HG03060 (cell line): ENCODE results near the gene NTF4.

ENCODE experiments used
- ATAC-seq: cut with Tn5 transposase; IDR thresholded peaks from one replicate; pipeline ENCODE4 v1.9.1; 2021; ENCODE audit warnings: low read depth, moderate number of reproducible peaks; ENCODE audit not compliant: unreplicated experiment

NTF4 gene, protein sequence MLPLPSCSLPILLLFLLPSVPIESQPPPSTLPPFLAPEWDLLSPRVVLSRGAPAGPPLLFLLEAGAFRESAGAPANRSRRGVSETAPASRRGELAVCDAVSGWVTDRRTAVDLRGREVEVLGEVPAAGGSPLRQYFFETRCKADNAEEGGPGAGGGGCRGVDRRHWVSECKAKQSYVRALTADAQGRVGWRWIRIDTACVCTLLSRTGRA

DNA sequence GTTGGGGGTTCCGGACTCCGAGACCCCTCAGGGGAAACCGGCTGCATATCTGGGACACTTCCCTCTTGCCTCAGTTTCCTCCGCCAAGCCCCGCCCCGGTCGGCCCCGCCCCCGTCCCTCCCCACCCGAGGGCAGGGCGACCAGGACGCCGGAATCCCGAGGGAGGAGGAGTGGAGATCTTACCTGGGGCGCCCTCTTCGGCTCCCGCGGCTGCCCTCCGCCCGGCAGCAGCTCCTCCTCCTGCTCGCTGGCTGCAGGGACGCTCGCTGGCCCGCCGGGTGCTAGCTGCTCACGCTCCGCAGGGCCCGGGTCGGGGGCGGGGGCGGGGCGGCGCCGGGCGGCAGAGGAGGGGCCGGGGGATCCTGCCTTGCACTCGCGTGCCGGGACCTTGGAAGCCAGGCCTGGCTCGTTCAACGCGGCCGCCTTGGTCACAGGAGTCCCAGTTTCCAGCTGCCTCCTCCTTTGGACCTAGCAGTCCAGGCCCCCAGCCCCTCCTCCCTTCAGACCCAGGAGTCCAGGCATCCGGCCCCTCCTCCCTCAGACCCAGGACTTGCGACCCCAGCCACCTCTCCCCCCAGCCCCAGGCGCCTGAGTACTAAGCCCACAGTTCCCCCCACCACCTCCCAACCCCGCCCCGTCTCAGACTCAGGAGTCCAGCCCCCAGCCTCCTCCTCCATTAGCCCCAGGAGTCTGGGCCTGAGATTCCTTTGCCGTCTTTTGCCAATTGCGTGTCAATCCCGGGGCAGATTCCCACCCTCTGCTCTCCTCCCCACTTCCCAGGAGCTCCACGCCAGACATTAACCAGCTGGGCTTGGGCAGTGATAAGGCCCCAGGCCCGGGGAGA, at the start of gene NTF4:
TSS of gene NTF4 (minus strand) at position 51 of the 844 bp plus-strand sequence. CDS start 2,821 bp downstream, outside the sequence.
- ATAC-seq, result no peak

DNA sequence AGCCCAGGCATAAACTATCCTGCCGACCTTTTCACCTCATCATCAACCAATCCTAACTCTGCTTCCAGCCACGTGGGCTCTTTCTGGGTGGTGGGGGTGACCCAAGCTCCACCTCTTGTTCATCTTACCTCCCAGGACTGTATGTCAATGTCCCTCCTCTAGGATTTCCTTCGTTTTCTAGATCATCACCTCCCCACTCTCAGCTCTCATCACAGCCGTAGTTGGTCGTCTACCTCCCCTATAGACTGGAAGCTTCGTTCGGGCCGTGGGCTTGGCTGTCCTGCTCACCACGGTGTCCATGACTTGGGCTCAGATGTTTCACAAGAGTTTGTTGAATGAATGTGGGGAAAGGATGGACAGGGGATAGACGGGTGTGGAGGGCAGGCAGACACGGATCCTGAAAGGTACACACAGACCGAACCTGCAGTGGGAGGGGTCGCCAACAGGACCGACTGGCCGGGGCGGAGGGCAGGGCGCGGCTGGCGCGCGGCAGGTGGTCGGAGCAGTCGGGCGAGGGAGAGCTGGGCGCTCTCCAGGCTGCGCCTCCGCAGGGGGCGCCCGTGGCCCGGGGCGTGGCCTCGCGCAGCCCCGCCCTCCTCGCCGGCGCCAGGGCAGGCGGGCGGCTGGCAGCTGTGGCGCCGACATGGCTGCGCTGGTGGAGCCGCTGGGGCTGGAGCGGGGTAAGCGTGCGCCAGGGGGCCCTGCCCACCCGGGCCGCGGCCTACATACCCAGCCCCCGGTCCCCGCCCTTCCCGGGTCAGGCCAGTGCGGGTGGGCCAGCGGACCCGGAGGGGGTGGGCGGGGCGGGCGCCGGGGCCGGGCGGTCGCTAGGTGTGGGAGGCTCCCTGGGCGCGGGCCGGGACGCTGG, 49.4 kb upstream of the NTF4 start, which contains the start of gene LIN7B:
TSS of gene LIN7B (plus strand) at position 609 of the 868 bp plus-strand sequence. CDS start at position 644, 35 bp downstream.
- no peak for ATAC-seq

DNA sequence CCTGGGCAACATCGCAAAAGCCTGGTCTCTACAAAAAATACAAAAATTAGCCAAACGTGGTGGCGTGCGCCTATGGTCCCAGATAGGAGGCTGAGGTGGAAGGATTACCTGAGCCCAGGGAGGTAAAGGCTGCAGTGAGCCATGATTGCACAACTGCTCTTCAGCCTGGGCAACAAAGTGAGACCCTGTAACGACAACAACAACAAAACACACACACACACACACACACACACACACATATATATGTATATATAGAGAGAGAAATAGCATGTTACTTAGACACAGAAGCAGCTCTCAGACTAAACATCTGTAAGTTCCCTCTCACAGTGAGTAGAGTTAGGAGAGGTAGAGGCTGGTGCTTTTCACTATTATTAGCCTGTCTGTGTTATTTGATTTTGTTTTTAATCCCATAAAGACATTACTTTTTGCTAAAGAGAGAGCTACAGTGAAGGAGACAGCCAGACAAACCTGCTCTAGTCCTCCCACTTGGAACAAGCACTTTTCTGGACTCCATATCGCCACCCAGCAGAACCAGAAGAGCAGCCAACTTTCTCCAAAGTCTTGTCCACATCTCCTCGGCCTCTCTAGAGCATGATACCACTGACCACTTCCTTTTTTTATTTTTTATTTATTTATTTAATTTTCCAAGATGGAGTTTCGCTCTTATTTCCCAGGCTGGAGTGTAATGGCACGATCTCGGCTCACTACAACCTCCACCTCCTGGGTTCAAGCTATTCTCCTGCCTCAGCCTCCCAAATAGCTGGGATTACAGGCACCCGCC, 46.8 kb upstream of the NTF4 start:
- ATAC-seq, result no peak

DNA sequence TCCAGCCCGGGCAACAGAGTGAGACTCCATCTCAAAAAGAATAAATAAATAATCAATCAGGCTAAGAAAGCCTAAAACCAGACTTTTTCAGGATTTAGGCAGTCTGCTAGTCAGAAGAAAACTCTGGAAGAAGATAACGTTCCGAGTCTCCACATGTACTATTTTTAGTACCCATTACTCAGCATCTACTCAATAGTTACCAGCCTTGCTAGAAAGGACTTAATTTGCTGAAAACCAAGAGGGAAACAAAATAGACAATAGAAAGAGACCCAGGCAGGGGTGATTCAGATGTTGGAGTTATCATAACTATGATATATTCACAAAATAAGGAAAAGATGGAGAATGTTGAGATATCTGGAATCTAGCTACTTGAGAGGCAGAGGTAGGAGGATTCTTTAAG, 45.9 kb upstream of the NTF4 start:
- ATAC-seq, result no peak

DNA sequence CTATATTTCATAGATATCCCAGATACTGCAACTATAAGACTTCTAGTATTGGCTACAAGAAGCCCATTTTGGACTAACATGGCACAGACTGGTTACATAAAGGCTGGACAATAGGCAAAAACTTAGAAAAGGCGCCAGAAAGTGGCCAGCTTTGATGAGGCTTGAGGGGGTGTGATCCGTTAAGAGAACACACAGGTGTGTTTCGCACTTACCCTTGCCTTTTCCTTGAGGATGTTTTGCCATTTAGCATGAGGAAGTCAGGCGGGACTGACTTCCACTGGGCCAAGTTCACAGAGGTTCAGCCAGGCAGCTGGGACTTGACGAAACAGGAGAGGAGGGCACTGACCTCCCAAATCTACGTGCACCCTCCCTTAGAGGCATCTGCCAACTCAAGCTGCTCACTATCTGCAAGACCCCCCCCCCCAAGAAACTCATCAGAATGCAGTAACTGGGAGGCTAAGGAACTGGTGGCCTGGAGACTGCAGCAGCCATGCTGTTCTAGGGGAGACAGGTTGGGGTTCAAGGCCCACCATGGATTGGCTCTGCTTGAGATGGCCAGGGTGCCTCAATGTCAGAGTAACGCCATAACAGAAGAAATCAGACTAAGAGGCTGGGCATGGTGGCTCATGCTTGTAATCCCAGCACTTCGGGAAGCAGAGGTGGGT, 45.1 kb upstream of the NTF4 start:
- no peak for ATAC-seq

DNA sequence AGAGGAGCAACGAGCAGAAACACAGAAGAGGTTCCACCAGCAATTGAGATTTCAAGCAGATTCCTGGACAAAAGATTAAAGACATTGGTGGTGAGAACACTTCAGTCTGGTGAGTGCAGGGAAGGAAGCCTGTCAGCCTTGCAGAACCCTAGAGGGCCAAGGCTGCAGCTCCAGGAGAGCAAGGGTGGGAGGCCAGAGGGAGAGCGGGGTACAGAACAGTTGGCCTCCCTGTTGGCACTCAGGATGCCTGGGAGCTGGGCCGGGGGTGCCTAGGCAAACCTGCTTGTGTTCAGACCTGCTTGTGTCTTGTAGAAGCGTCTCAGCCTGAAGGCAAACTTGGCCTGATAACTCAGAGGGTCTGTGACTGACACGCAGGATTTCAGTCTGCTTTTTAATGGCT, 44.4 kb upstream of the NTF4 start:
- no peak for ATAC-seq

DNA sequence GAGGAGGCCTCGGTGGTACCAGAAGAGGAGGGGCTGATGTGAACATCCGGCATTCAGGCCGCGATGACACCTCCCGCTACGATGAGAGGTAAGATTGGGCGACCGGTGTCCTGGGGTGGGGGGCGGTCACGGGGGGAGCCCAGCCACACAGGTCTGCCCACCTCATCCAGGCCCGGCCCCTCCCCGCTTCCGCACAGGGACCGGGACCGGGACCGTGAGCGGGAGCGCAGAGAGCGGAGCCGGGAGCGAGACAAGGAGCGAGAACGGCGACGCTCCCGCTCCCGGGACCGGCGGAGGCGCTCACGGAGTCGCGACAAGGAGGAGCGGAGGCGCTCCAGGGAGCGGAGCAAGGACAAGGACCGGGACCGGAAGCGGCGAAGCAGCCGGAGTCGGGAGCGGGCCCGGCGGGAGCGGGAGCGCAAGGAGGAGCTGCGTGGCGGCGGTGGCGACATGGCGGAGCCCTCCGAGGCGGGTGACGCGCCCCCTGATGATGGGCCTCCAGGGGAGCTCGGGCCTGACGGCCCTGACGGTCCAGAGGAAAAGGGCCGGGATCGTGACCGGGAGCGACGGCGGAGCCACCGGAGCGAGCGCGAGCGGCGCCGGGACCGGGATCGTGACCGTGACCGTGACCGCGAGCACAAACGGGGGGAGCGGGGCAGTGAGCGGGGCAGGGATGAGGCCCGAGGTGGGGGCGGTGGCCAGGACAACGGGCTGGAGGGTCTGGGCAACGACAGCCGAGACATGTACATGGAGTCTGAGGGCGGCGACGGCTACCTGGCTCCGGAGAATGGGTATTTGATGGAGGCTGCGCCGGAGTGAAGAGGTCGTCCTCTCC, 43.2 kb upstream of the NTF4 start:
- no peak for ATAC-seq

DNA sequence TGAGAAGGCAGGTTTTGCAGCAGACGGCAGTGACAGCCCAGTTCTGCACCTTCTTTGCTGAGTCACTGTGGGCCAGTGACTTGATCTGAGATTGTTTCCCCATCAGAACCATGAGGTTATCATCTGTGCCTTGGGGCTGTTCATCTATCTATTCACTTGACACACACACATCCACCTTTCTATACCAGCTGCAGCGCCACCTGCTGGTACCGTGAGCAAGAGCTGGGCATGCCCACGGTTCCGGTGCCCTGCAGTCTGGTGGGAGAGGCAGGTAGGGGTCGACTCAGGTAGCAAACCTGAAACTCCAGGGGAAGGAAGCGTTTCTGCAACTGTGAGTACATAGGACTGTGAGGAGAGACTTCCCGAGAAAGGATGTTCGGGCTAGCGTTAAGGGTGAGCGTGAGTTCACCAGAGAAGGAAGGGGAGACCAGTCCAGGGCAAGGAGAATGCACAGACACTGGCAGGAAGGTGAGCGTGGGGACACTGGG, 42.1 kb upstream of the NTF4 start:
- no peak for ATAC-seq

DNA sequence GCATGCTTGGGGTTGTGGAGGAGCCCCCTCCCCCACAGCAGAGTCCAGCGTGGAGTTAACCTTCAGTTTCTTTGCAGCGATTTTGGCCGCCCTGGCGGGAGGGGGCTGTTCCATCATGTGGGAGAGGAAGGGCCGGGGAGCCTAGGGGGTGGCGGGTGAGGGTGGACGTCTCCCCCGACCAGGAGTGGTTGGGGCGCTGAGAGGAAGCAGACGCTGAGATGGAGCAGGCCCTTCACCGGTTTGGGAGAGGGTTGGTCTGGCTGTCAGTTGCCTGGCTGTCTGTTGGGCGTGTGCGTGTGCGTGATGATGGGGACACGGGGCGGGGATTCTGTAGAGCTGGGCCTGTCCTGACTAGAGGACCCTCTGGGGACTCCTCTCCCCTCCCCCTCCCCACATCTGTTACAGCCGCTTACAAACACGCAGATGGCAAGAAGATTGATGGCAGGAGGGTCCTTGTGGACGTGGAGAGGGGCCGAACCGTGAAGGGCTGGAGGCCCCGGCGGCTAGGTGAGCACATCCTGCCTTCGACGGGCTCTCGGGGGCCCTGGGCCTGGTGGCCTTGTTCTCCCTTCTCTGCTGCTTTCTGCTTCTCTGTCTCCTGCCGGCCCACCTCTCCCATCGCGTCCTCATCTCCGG, 39.7 kb upstream of the NTF4 start:
- ATAC-seq, result no peak

DNA sequence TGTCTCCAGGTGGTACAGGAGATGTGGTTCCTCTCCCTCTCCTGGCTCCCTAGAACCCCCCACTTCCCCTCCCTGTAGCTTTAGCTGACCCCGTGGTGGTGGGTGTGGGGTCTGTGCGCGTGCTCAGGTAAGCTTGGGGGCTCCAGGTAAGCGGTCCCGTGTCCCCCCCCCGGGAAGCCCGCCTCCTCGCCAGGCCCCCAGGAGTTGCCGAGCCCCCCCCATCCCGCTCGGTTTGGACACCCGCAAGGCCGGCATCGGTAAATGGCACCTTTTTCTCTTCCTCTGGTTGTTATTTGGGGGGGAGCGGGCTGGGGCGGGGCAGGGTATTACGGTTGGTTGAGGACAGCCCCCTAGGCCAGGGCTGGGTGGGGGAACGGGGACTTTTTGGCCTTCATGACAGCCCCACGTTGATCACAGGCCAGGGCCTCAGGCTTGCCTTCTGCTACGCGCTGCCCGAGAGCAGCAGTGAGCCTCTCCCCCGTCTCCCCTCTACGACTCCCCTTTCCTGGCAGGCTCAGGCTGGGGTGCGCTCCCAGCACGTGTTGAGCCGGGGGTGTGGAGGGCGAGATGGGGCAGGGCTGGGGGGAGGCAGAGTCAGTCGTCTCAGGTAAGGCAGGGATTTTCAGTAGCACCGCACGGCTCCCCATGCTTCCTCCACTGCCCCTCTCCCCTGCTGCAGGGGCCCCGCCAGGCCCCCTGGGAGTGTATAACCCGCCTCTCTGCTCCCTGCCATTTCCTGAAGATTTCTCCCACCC, 38.9 kb upstream of the NTF4 start:
- ATAC-seq, result no peak

DNA sequence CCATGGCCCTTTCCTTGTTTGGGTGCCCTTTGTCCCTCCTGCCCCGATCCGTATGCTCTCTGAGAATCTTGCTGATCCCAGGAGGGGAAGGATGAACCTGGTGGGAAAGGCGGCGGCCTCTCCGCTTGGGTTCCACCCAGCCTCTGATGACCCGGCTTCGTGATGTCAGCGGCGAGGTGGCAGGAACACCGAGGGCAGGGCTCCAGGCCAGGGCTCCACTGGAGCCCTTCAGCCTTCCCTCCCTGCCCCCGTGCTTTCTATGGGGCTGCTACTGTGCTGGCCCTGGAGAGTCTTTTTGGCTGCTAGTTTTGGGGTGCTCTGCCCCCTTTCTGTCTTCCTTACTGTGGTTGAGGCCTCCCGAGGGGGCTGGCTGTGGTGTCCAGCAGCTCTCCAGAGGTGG, 37.7 kb upstream of the NTF4 start:
- ATAC-seq, result no peak

DNA sequence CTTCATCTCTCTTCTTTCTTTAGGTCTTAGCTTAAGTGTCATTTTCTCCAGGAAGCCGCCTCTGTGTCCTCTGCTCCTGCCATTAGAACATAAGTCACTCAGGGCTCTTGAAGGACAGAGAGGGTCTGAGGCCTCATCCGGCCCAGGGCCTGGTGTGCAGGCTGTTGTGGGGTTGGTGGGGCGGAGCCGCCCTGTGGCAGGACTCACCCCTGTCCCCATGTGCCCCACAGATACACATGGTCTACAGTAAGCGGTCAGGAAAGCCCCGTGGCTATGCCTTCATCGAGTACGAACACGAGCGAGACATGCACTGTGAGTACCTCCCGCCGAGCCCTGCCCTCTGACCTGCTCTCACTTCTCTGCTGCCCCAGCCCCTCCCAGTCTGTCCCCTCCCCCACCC, 36.5 kb upstream of the NTF4 start:
- ATAC-seq, result no peak

DNA sequence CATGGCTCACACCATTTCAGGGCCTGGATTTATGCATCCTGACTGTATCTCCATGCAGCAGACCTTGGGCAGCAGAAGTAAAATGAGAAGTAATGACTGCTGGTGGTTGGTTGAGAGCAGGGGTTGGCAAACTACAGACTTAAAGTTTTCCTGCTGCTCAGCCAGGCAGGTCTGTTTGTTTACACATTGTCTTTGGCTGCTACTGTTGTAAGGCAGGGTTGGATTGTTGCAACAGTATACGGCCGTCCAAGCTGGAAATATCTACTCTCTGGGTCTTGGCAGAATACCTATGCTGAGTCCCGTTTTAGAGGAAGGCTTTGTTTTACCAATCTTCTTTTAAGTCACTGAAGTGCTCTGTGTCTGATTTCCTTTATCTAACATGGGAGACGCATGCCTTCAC, 34.2 kb upstream of the NTF4 start:
- ATAC-seq, result no peak

DNA sequence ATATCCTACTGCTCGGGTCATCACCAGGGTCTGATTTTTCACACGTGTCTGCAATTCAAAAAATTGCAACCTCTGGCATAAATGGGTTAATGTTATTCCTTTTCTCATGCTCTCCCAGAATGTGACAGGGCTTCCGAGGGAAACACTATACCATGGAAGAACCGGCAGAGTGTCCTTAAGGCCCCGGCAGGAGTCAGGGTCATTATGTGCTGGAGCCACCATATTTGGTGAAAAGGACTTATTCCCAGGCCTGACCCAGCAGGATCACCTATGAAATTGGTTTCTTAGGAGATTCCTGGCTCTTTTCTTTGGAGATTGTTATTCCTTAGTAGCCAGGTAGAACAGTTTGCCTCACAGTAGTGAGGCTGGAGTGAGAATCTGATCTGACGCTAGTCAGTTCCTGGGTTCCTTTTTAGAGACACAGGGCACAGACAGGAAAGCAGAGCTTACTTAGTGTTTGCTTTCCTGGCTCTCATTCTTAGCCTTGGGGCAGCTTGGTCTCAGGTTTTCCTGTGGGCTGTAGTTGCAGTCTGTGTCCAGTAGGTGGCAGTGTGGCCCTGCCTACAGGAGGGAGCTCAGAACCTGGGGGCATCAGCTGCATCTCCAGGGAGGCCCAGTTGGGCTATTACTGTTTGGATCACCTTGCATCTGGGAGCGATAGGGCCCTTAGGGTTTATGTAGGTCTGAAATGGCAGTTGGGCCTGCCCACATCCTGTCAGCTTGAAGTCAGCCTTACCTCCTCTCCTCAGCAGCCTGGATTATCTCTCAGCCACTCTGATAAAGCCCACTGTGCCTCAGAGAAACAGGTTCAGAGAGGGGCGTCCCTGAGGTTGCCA, 33.1 kb upstream of the NTF4 start:
- no peak for ATAC-seq

DNA sequence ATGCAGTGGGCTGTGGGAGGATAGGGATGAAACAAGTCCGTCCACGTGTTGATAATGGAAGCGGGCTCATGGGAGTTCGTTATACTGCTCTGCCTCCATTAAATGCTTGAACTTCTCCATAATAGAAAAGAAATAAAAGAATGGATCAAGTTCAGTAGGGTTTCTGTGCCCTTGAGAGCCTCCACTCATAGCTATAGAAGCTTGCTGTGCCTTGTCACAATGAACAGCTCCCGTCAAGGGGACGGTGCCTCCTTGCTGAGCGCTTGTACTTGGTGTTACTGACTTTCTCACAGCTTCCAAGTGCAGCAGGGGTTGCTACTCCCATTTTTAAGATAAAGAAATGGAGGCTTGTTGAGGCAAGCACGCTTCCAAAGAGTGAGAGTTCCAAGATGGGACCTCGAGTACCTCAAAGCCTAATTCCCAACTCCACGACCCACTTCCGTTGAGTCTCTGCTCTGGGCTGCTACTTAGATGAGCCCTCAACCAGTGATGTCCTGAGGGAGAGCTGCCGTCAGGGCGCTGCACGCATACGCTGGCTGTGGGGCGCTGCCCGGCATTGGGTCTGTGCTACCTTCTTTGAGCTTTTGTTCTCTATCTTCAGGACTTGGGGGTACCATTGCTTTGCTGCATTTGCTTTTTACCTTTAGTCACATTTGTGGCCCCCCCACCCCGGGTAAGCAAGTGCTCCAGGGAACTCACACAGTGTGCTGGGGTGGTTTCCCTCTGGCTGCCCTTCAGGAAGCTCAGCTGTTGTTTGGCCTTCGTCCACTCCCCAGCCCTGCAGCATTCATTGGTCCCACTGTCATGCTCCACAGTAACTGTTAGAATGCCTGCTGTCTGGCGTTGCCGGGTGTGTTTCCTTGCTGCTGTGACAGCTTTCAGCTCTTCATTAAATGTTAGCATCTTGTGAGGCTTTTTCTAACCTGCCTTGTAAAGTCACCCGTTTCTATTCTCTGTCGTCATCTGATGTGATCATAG, 30.2 kb upstream of the NTF4 start:
- ATAC-seq, result no peak

DNA sequence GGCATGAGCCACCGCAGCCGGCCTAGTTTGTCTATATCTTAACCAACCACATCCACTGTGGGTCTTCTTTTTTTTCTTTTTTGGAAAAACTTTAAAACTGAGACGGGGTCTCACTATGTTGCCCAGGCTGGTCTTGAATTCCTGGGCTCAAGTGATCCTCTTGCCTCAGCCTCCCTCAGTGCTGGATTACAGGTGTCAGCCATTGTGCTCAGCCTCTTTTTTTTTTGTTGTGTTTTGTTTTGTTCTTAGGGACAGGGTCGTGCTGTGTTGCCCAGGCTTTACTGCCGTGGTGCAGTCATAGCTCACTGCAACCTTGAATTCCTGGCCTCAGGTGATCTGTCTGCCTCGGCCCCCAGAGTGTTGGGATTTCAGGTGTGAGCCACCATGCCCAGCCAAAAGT, 28.1 kb upstream of the NTF4 start:
- no peak for ATAC-seq
